K562 (cell line): ENCODE data around the gene NARF. TPM values are rescaled to one million over a fixed set of nuclear protein-coding genes. Genes with fewer than 3 reads are reported as not detected.

Experiments
- ADNP ChIP-seq: fragments of 200-800 bp; sonication (Bioruptor generic); IDR thresholded peaks from 2 replicates; pipeline ENCODE4 v1.6.1; 2016; ENCODE audit warnings: missing genetic modification characterization, missing compliant biosample characterization
- CREM ChIP-seq: IDR thresholded peaks from 2 replicates; pipeline ENCODE4 v1.6.1; 2014; ENCODE audit warnings: antibody characterized with exemption, low read depth
- CTCF ChIP-seq, 3 experiments: IDR thresholded peaks in 2 of 3; conservative IDR thresholded peaks in 1 of 3; 2 replicates each; pipeline ENCODE4 v1.5.1; 2011 to 2012; ENCODE audit warnings: low read length in 3 of 3, mild to moderate bottlenecking in 3 of 3, control low read depth in 2 of 3, improper control_type of control experiment in 1 of 3, inconsistent platforms in 1 of 3, low read depth in 1 of 3, mixed read lengths in 1 of 3, moderate library complexity in 1 of 3; ENCODE audit not compliant: insufficient read depth in 2 of 3
- GTF3C2 ChIP-seq: IDR thresholded peaks from 3 replicates; pipeline ENCODE4 v1.6.1; 2011; ENCODE audit warnings: borderline replicate concordance, mild to moderate bottlenecking, moderate library complexity; ENCODE audit not compliant: insufficient read length; ENCODE audit errors: extremely low read depth
- HDAC2 ChIP-seq: fragments of 450-650 bp; IDR thresholded peaks from 2 replicates; pipeline ENCODE4 v1.6.1; 2016; ENCODE audit warnings: mild to moderate bottlenecking
- JUNB ChIP-seq: fragments of 450-650 bp; formaldehyde crosslinking; conservative IDR thresholded peaks from 2 replicates; pipeline ENCODE4 v1.4.0; 2020; ENCODE audit warnings: mild to moderate bottlenecking
- KLF16 ChIP-seq: IDR thresholded peaks from 2 replicates; pipeline ENCODE4 v1.6.1; 2016; ENCODE audit warnings: antibody characterized with exemption
- LARP7 ChIP-seq: fragments of 450-650 bp; IDR thresholded peaks from 2 replicates; pipeline ENCODE4 v1.6.1; 2016
- RB1 ChIP-seq: fragments of 450-650 bp; IDR thresholded peaks from 2 replicates; pipeline ENCODE4 v1.6.1; 2017; ENCODE audit warnings: low read depth, mild to moderate bottlenecking
- SFPQ ChIP-seq: fragments of 200-400 bp; formaldehyde crosslinking; IDR thresholded peaks from 2 replicates; pipeline ENCODE4 v1.6.1; 2017; ENCODE audit warnings: mild to moderate bottlenecking, low read depth, low read length, moderate library complexity
- TRIM25 ChIP-seq: fragments of 450-650 bp; IDR thresholded peaks from 2 replicates; pipeline ENCODE4 v1.7.0; 2016; ENCODE audit warnings: borderline replicate concordance
- VEZF1 ChIP-seq: fragments of 200-800 bp; sonication (Bioruptor generic); IDR thresholded peaks from 2 replicates; pipeline ENCODE4 v1.6.1; 2017; ENCODE audit warnings: missing genetic modification characterization, missing compliant biosample characterization
- ZBTB7A ChIP-seq: IDR thresholded peaks from 2 replicates; pipeline ENCODE4 v1.6.1; 2011; ENCODE audit warnings: low read depth, mild to moderate bottlenecking, low read length, moderate library complexity, borderline replicate concordance; ENCODE audit not compliant: control insufficient read depth
- ZNF121 ChIP-seq: sonication (generic); formaldehyde crosslinking; conservative IDR thresholded peaks from 2 replicates; pipeline ENCODE4 v1.8.0; 2022; ENCODE audit warnings: missing genetic modification reagents
- ZNF24 ChIP-seq: fragments of 450-650 bp; IDR thresholded peaks from 2 replicates; pipeline ENCODE4 v1.6.1; 2016
- ZNF274 ChIP-seq: IDR thresholded peaks from 2 replicates; pipeline ENCODE4 v1.6.1; 2011; ENCODE audit warnings: low read depth, mild to moderate bottlenecking, low read length, moderate library complexity, borderline replicate concordance
- ZSCAN29 ChIP-seq: fragments of 450-650 bp; IDR thresholded peaks from 2 replicates; pipeline ENCODE4 v1.6.1; 2017
- polyA plus RNA-seq, 8 experiments: library from polyadenylated mRNA; depleted of rRNA in 4 of 8; stranded (reverse) in 5 of 8; unstranded in 3 of 8; fragments of >200 nt; fragmentation: Nextera tagmentation in 2 of 8; fragmentation: Illumina TruSeq in 1 of 8; extraction: Ambion mirVana in 2 of 8; extraction: Trizol in 1 of 8; gene quantifications; 2 replicates each; pipeline versions ENCODE4 v1.2.1 to v1.2.3, GENCODE V29; 2011 to 2014; ENCODE audit warnings: inconsistent platforms in 1 of 8, missing spikeins in 1 of 8
- total RNA-seq, 7 experiments: library from RNA; depleted of rRNA in 6 of 7; stranded (reverse); fragments of >200 nt in 6 of 7; fragmentation: Illumina TruSeq in 2 of 7; extraction: Trizol in 2 of 7; gene quantifications; 2 replicates each; pipeline versions ENCODE4 v1.2.1 to v1.2.3, GENCODE V29; 2011 to 2021; ENCODE audit warnings: low replicate concordance in 1 of 7

The NARF gene
- total and polyA plus RNA-seq, 9 of the 15 experiments (the other 6 are each of a cell fraction or from before 2014, with no cell fraction given): 60.4 to 423 (median 132) TPM

- TF ChIP-seq TRIM25 (0 out of 2 replicates have a peak, but pooled peaks have one; percentile 28), ZSCAN29 (no peak; the same call in 1 of the 2 replicates), CTCF (IDR thresholded peaks at IDR 0.05 in 2 of 3, conservative IDR thresholded peaks at IDR 0.05 in 1 of 3; ENCODE audit: insufficient read depth in 2 of 3, low read depth in 1 of 3, low read length in 3 of 3) (peak; percentile 79 to 97 (median 93)), GTF3C2 (peak; percentile 96), SFPQ (no peak), ZNF24 (peak; percentile 61; the same call in 1 of the 2 replicates), CREM (peak; percentile 70), KLF16 (0 out of 2 replicates have a peak, but pooled peaks have one; percentile 66), RB1 (peak; percentile 88), ZNF121 (CRISPR knock-in tag) (peak; percentile 34; the same call in 1 of the 2 replicates), HDAC2 (peak; percentile 83; the same call in 1 of the 2 replicates), LARP7 (0 out of 2 replicates have a peak, but pooled peaks have one; percentile 3), ZNF274 (0 out of 2 replicates have a peak, but pooled peaks have one; percentile 59), ADNP (peak; percentile 99), VEZF1 (CRISPR knock-in tag) (peak; percentile 92), ZBTB7A (peak; percentile 89), JUNB (CRISPR knock-in tag) (0 out of 2 replicates have a peak, but pooled peaks have one; percentile 40)
Observed at GRCh38 chr17:82494236-82495055, 35.9 kb downstream of the NARF start (continued).
